GM19455 (cell line): Measurements from ENCODE around the gene PAX5.
A peak's percentile ranks its signal among the peaks of the same experiment; 100 is the strongest.
"Not testable (repeated sequence)": the region's sequence is repeated elsewhere in the genome, so short reads cannot be mapped to it uniquely, and the experiment has no call there.

ENCODE experiments used
- ATAC-seq: cut with Tn5 transposase; IDR thresholded peaks from one replicate; pipeline ENCODE4 v1.9.1; 2021; ENCODE audit not compliant: unreplicated experiment

Gene PAX5

GRCh38 chr9:37033682-37034304, at the start of gene PAX5:
Gene PAX5 (minus strand): TSS chr9:37034268. CDS start chr9:37034031, 237 bp downstream.
- ATAC-seq, result no peak

GRCh38 chr9:37083654-37084053, 49.6 kb upstream of the PAX5 start:
- ATAC-seq, result no peak

GRCh38 chr9:37082214-37082765, 48.2 kb upstream of the PAX5 start:
- ATAC-seq, result no peak

- ATAC-seq, result not testable (repeated sequence)
These were observed 47.4 kb upstream of the PAX5 start for GRCh38 chr9:37081507-37081906.

- ATAC-seq, result peak; percentile 15
These were observed 46.1 kb upstream of the PAX5 start for GRCh38 chr9:37080165-37080628.

GRCh38 chr9:37079370-37080164, 45.5 kb upstream of the PAX5 start:
- ATAC-seq, result peak; percentile 83

GRCh38 chr9:37074790-37075189, 40.7 kb upstream of the PAX5 start:
- peak; percentile 41 for ATAC-seq

GRCh38 chr9:37066139-37066725, 32.2 kb upstream of the PAX5 start:
- peak; percentile 63 for ATAC-seq

- ATAC-seq, result no peak
These were observed 28.3 kb upstream of the PAX5 start for GRCh38 chr9:37062336-37062735.

GRCh38 chr9:37061768-37062167, 27.7 kb upstream of the PAX5 start:
- no peak for ATAC-seq

- no peak for ATAC-seq
These were observed 26.8 kb upstream of the PAX5 start for GRCh38 chr9:37060833-37061232.

- no peak for ATAC-seq
These were observed 22.2 kb upstream of the PAX5 start for GRCh38 chr9:37056046-37056920.

- ATAC-seq, result not testable (repeated sequence)
These were observed 20.3 kb upstream of the PAX5 start for GRCh38 chr9:37054363-37054720.

- no peak for ATAC-seq
These were observed 19.8 kb upstream of the PAX5 start for GRCh38 chr9:37053684-37054362.

- no peak for ATAC-seq
These were observed 12.6 kb upstream of the PAX5 start for GRCh38 chr9:37046683-37047082.

GRCh38 chr9:37042421-37042820, 8.4 kb upstream of the PAX5 start:
- no peak for ATAC-seq

GRCh38 chr9:37040508-37041127, 6.5 kb upstream of the PAX5 start:
- ATAC-seq, result no peak

- no peak for ATAC-seq
These were observed 4.9 kb upstream of the PAX5 start for GRCh38 chr9:37038943-37039464.

GRCh38 chr9:37038302-37038942, 4.4 kb upstream of the PAX5 start:
- no peak for ATAC-seq
